Colonic mucosa (tissue), 4 donors: ENCODE results near the gene FIP1L1. TPM values are rescaled to one million over a fixed set of nuclear protein-coding genes. Genes with fewer than 3 reads are reported as not detected.

Experiments used
- DNase-seq: peaks from one replicate; pipeline ENCODE4 v3.0.0-alpha.2; 2020
- H3K27ac ChIP-seq: fragments of 200-600 bp; one replicate; pipeline ENCODE4 v1.8.0; 2021
- H3K27me3 ChIP-seq: fragments of 200-600 bp; one replicate; pipeline ENCODE4 v1.8.0; 2021
- H3K36me3 ChIP-seq: fragments of 200-600 bp; one replicate; pipeline ENCODE4 v1.8.0; 2021
- H3K4me1 ChIP-seq: fragments of 200-600 bp; one replicate; pipeline ENCODE4 v1.8.0; 2021; ENCODE audit warnings: mild to moderate bottlenecking
- H3K4me3 ChIP-seq: fragments of 200-600 bp; one replicate; pipeline ENCODE4 v1.8.0; 2021
- H3K9ac ChIP-seq, 2 donors: one replicate each; pipeline ENCODE4 v1.7.0; 2013; ENCODE audit warnings: control low read depth in 2 of 2, low read depth in 2 of 2, low read length in 2 of 2
- H3K9me3 ChIP-seq: fragments of 200-600 bp; one replicate; pipeline ENCODE4 v1.8.0; 2021
- CTCF ChIP-seq: fragments of 200-600 bp; IDR thresholded peaks from one replicate; pipeline ENCODE4 v1.8.0; 2022; ENCODE audit warnings: antibody characterized with exemption, mild to moderate bottlenecking
- intact Hi-C: fragments of 100-400 bp; cut with DNase I; formaldehyde crosslinking; loops from one replicate; pipeline ENCODE4 v1.14.1; 2022
- total RNA-seq, 2 donors: library from RNA; stranded (reverse); fragmentation: NEBNext Ultra II Directional in 1 of 2; extraction: Animal tissue kit (Norgen Biotek cat#: 25700) in 1 of 2; gene quantifications; one replicate each; pipeline ENCODE4 v1.2.1, GENCODE V29; 2021
- donor health status: healthy.
- donor health status: DM: no; HTN: no; CAD: no.
- donor health status: DM: no; HTN: no; CAD: no.

Gene FIP1L1
- total RNA-seq, 2 donors from 2014 or later: 38.8 to 46.6 TPM

GRCh38 chr4:53477038-53477565, 99.7 kb downstream of the FIP1L1 start:
- Histone ChIP-seq H3K27me3 (no peaks in the 10 kb centered on the region), H3K4me3 (no peak overlapping the region), H3K9ac (no peak overlapping the region), H3K27ac (no peak overlapping the region), H3K36me3 (no peaks in the 10 kb centered on the region), H3K9me3 (no peaks in the 10 kb centered on the region), H3K4me1 (no peaks in the 10 kb centered on the region)
- no peak for DNase-seq
- TF ChIP-seq CTCF: no peak
- intact Hi-C loops: no loop called here

DNA sequence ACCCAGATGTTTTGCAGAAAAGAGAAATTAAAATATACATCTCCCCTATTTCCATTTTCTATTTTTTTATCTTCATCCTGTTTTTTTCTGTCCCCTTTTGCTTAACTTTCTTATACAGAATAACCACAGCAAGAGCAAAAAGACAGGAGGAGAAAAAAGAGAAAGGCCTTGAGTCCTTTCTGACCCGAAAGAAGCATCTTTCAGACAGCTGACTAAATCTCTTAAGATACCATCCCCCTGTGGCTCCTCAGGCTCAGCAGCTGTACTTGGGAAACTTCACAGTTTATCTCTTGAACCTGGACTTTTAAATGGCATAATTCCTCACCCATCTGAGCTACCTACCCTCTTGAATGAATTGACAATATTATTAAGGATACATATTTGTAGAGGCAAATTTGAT, 100.2 kb downstream of the FIP1L1 start:
- intact Hi-C loops: no loop called here
- Histone ChIP-seq H3K36me3 (no peaks in the 10 kb centered on the region), H3K9me3 (no peaks in the 10 kb centered on the region)

DNA sequence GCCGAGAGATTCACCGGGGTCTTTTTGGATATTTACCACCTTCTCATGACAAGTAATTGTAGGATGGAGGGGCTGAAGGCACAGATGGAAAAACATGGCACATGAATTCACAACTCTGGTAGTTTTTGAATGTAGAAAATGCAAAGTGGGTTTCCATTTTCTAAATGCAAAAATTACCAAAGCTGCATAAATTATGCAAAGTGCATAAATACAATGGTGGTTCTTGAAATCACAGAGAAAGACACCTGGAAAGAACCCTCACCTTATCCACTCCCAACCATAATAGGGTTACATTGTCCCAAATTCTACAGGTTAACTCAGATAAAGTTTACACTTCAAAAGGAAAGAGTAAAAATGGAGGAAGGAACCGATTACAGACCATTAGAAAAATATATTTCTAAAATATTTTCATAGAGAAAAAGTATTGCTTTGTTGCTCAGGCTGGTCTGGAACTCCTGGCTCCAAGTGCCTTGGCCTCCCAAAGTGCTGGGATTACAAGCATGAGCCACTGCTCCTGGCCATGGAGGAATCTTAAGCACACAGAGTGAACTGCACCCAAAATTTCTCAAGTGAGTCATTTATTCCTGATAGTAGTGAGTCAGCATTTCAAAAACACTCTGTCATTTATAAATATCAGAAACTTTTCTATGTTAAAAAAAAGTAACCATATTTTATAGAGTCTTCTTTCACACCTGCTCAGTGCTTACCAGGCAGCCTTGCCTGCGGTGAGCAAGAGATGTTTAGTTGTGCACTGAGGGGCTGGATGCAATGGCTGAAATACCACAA, 101.4 kb downstream of the FIP1L1 start:
- H3K9ac ChIP-seq: no peak overlapping the region
- no peak for DNase-seq
- no peaks in the 10 kb centered on the region for H3K4me1 ChIP-seq
- no peaks in the 10 kb centered on the region for H3K27me3 ChIP-seq
- no peak overlapping the region for H3K27ac ChIP-seq
- H3K36me3 ChIP-seq: no peaks in the 10 kb centered on the region
- H3K9me3 ChIP-seq: no peaks in the 10 kb centered on the region
- intact Hi-C loops: no loop called here
- no peak for TF ChIP-seq CTCF
- no peak overlapping the region for H3K4me3 ChIP-seq

More for the DNA sequence above, 100.2 kb downstream of the FIP1L1 start:
- DNase-seq: no peak
- Histone ChIP-seq H3K9ac (no peak overlapping the region), H3K27me3 (no peaks in the 10 kb centered on the region), H3K4me1 (no peaks in the 10 kb centered on the region), H3K27ac (no peak overlapping the region), H3K4me3 (no peak overlapping the region)
- TF ChIP-seq CTCF: no peak

DNA sequence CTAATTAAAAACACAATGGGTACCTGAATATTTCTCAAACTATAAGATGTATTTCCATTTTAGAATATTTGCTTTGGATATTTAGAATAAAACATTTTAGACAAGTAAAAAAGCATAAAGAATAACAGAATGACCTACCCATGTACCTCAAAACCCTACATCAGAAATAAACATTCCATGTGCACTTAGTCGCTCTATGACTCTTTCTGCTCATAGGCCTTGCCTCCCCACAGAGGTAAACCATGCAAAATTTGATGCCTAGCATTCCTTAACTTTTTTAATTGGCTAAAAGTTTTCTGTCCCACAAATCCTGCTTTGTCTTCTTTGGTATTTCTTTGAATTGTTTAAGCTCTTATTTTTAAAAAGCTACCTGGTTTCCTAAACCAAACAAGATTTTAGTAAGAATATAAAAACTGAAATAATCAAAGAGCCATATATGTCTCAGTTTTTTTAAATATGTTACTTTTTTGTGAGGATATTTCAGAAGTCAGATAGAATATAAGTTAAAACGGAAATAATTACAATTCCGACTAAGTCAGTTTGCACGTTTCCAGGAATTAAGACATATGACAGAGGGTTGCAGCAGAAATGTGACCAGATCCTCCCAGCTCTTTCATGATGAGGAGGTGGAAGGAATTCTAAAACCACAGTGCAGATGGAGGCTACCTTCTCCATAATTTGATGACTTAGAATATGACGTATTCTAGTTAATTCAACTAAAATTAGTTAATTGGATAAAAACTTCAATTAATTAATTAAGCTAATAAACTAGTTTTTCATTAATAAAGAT, 102.5 kb downstream of the FIP1L1 start:
- Histone ChIP-seq H3K27ac (no peak overlapping the region), H3K9ac (no peak overlapping the region), H3K4me3 (no peak overlapping the region), H3K4me1 (no peaks in the 10 kb centered on the region), H3K9me3 (no peaks in the 10 kb centered on the region), H3K27me3 (no peaks in the 10 kb centered on the region), H3K36me3 (no peaks in the 10 kb centered on the region)
- DNase-seq: no peak
- intact Hi-C loops: no loop called here
- no peak for TF ChIP-seq CTCF

GRCh38 chr4:53480909-53481308, 103.5 kb downstream of the FIP1L1 start:
- no peak for TF ChIP-seq CTCF
- intact Hi-C loops: no loop called here

More at GRCh38 chr4:53480909-53481308, 103.5 kb downstream of the FIP1L1 start:
- Histone ChIP-seq H3K36me3 (no peaks in the 10 kb centered on the region), H3K9ac (no peak overlapping the region), H3K4me3 (no peak overlapping the region), H3K4me1 (no peaks in the 10 kb centered on the region), H3K27ac (no peak overlapping the region), H3K9me3 (no peaks in the 10 kb centered on the region), H3K27me3 (no peaks in the 10 kb centered on the region)
- DNase-seq: no peak
